Motor neuron (in vitro differentiated cells): Measurements from ENCODE around the gene UBASH3A. TPM values are rescaled to one million over a fixed set of nuclear protein-coding genes. Genes with fewer than 3 reads are reported as not detected.

Experiments
- ATAC-seq, 8 experiments: fragments of 200-7000 bp; cut with Tn5 transposase; replicated peaks in 6 of 8; 2 replicates each; pipeline ENCODE4 v1.8.0; 2021; ENCODE audit warnings: mild to moderate bottlenecking in 8 of 8, moderate library complexity in 8 of 8
- H3K27ac ChIP-seq, 2 donors: fragments of 250-450 bp; sonication (Bioruptor Pico); 2 replicates each; pipeline ENCODE4 v1.9.0; 2021; ENCODE audit warnings: antibody characterized with exemption in 2 of 2, mild to moderate bottlenecking in 2 of 2, moderate library complexity in 1 of 2
- H3K4me1 ChIP-seq, 2 donors: fragments of 250-450 bp; sonication (Bioruptor Pico); replicated peaks in 1 of 2; 2 replicates each; pipeline ENCODE4 v1.6.1; 2021; ENCODE audit warnings: antibody characterized with exemption in 2 of 2, mild to moderate bottlenecking in 2 of 2, moderate library complexity in 1 of 2
- H3K4me3 ChIP-seq, 5 donors: fragments of 250-450 bp; sonication (Bioruptor Pico); 2 replicates each; pipeline ENCODE4 v1.9.0; 2021; ENCODE audit warnings: antibody characterized with exemption in 5 of 5, mild to moderate bottlenecking in 5 of 5, moderate library complexity in 4 of 5
- WGBS, 10 experiments: fragments of 450-650 bp; shearing (Covaris generic); methylation state at CpG; one replicate each; pipeline ENCODE4 v1.0.0; 2022; 5-methylcytosine and 5-hydroxymethylcytosine counted together
- in situ Hi-C, 9 experiments: fragments of 400-800 bp; cut with MboI; loops; one replicate each; pipeline ENCODE4 v1.15.0; 2021; ENCODE audit warnings: low sequenced_read_pairs in 9 of 9, low pct_unique_long_range_greater_than_20kb in 2 of 9; ENCODE audit not compliant: unreplicated experiment in 9 of 9
- total RNA-seq, 8 experiments: library from RNA; unstranded; fragments of 300-600 nt; gene quantifications; 2 replicates each; pipeline versions ENCODE4 v1.2.3 to v1.2.4, GENCODE V29; 2022

Gene UBASH3A
- total RNA-seq, 8 experiments from 2014 or later: 0.25 to 0.66 (median 0.28) TPM; not detected in 5

DNA sequence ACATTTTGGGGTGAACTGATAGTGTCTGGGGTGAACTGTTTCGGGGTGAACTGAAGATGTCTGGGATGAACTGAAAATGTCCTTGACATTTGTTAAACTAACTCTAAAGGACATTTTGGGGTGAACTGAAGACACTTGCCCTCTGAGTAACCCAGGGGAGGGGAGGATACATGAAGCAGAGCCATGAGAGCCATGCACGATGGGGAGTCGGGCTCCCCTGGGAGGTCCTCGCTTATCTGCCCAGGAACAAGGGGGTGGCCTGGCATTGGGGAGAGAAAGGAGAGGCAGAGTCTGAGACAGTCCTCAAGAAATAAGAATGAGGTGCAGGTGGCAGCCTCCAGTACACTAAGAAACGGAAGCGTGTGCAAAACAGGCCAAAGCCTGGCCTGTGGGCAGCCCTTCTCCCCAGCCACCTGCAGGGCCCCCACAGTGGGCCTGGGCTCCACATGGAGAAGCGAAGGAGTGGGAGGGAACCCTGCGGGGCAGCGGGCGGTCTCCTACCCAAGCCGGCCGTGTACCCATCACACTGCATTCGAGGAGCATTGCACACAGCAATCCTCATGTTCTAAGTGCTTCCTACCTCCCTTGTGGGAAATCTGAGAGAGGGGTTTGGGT, 68.1 kb downstream of the UBASH3A start:
- Histone ChIP-seq H3K27ac (no peak overlapping the region), H3K4me3 (no peak overlapping the region), H3K4me1 (peaks cover 16 to 24% of the 10 kb centered on the region in 2 donors)
- in situ Hi-C loops: loop anchor here in 1 of 9 experiments (25.0 kb wide), 1 partner anchor 110 kb away; the partner anchor contains the start of genes TFF1 and TFF2
- no peak for ATAC-seq
- 68 to 100% (median 82%) methylated on average over 1 to 7 of the region's 13 CpGs; no CpG with 5 or more reads in 2 of the 10 experiments for WGBS, 10 experiments

DNA sequence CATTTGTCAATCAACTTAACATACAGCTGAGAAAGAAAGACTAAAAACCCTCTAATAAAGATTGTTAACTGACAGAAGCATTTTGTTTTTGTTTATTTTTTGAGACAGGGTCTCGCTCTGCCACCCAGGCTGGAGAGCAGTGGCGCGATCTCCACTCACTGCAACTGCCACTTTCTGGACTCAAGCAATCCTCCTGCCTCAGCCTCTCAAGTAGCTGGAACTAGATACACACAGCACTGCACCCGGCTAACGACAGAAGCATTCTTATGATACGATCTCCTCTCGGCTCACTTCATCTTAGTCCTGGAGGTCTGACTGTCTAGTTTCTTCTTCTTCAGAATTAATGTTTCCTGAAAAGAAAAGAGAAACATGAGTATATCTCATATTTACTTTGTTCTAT, 68.8 kb downstream of the UBASH3A start:
- no peak for ATAC-seq
- H3K4me1 ChIP-seq: peaks cover 9 to 17% of the 10 kb centered on the region in 2 donors
- H3K27ac ChIP-seq: no peak overlapping the region
- in situ Hi-C loops: loop anchor here in 1 of 9 experiments (25.0 kb wide), 1 partner anchor 110 kb away; the partner anchor contains the start of genes TFF1 and TFF2
- H3K4me3 ChIP-seq: no peak overlapping the region
- WGBS, 10 experiments: 0 to 94% (median 85%) methylated on average over 1 to 7 of the region's 7 CpGs

DNA sequence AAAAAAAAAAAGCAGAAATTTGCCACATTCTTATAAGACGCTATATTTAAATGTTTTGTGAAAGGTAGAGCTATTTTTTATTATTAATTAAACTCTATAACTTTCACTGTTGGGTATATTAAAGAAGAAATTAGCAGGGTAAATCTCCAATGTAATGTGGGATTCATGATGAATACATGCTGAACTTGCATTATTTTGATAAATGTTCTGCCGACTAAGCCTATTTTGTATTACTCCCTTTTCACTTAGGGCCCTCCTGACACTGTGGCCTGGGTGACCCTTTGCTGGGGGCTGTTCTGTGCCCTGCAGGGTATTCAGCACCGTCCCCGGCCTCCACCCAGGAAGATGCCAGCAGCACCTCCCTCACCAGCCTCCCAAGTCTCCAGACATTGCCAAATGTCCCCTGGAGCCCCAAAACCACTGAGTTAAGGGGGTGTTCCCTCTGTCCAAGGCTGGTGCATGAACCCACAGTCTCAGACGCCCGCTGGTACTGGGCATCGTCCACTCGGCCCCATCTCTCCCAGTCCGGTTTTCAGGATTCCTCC, 69.9 kb downstream of the UBASH3A start:
- 43 to 100% (median 82%) methylated on average over 1 to 9 of the region's 9 CpGs; no CpG with 5 or more reads in 1 of the 10 experiments for WGBS, 10 experiments
- in situ Hi-C loops: loop anchor here in 1 of 9 experiments (25.0 kb wide), 1 partner anchor 111 kb away; the partner anchor contains the start of genes TFF1 and TFF2
- H3K27ac ChIP-seq: no peak overlapping the region

DNA sequence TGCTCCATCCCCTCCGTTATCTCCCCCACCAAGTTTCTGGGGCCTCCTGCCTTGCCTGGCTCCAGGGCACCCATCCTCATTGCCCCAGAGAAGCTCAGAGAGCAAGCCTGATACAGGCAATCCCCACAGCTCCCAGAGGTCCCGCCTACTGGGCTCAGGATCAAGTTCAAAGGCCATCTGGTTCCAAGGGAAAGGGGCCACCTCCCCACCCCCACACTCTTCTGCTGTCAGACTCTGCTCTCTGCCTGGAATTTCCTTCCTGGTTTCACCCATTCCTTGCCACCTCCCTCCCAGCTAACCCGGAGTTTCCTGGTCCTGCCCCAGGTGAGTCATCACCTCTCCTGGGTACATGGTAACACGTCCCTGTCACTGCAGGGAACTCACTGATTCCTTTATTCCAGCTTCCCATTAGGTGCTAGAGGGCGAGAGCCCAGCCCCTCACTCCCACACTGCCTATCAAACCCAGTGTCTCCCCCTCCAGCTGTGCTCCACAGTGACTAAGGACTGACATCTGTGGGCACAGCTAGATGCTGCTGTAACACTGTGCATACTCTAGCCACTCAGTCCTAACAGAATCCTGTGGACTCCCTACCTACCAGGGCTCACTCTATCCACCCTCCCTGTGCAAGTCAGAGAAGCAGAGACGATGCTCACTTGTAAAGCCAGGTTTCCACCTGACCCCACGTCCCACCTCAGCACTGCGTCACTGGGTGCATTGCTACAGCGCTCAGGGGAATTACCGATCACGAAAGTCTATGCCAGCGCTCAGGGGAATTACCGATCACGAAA, 70.5 kb downstream of the UBASH3A start:
- 0 to 84% (median 67%) methylated on average over 1 to 10 of the region's 14 CpGs; no CpG with 5 or more reads in 3 of the 10 experiments for WGBS, 10 experiments
- Histone ChIP-seq H3K27ac (no peak overlapping the region), H3K4me1 (peaks cover 3 to 6% of the 10 kb centered on the region in 2 donors), H3K4me3 (no peak overlapping the region)
- peak; percentile 24 to 96 (median 92) for ATAC-seq
- in situ Hi-C loops: loop anchor here in 1 of 9 experiments (25.0 kb wide), 1 partner anchor 112 kb away; the partner anchor contains the start of genes TFF1 and TFF2

More for the DNA sequence above, 69.9 kb downstream of the UBASH3A start:
- Histone ChIP-seq H3K4me1 (peaks cover 6 to 11% of the 10 kb centered on the region in 2 donors), H3K4me3 (no peak overlapping the region)
- ATAC-seq: no peak

DNA sequence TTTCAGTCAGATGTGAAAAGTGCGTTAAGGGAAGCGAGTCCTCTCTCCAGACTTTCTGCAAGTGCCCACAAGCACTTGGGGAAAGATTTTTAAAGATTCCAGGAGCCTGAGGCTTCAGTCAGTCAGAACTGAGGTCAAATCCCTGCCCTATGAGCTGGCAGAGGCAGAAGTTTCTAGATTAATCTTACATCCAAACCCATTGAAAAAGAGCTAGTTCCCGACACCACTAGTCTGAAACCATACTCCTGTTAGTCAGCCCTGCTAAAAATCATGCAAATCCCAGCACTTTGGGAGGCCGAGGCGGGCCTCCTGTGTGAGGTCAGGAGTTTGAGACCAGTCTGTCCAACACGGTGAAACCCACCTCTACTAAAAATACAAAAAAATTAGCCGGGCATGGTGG, 71.3 kb downstream of the UBASH3A start:
- in situ Hi-C loops: no loop called here
- Histone ChIP-seq H3K27ac (no peak overlapping the region), H3K4me3 (no peak overlapping the region), H3K4me1 (peaks cover 3 to 6% of the 10 kb centered on the region in 2 donors)
- 40 to 91% (median 66%) methylated on average over 1 to 5 of the region's 7 CpGs; no CpG with 5 or more reads in 4 of the 10 experiments for WGBS, 10 experiments
- no peak for ATAC-seq

DNA sequence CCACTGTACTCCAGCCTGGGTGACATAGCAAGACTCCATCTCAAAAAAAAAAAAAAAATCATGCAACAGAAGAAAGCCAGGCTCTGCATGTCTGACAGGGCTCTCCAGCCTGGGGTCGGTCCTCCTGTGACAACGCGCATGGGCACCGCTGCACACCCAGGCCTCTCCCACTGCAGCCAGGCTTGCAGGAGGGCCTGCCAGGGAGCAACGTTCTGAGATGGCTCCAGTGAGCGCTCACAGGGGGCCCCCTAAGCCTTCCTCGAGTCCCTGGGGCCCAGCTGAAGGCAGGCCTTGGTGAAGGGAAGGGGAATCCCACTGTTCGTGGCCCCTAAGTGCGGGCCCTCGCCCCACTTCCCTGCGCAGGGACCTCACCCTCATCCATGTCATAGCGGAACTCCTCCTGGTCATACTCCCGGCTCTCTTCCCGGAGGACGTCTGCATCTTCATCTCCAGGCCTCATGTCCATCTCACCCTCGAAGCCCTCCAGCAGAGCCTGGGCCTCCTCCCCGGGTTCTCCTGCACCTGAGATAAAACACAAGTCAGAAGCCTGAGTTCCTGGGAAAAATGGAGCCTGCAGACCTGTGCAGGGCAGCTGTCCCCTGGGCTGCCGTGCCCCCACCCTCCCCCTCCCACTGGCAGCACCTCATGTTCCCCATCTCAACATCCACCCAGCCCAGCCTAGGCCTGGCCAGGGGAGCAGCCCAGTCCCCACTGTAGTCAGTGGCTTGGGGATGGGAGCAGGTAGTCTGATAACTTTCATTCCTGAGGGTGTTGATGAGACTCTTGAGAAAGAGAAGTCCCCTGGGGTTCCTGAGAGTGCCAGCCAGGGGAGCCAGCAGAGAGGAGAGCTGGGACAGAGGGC, 72.1 kb downstream of the UBASH3A start:
- Histone ChIP-seq H3K4me1 (peaks cover 3 to 6% of the 10 kb centered on the region in 2 donors), H3K27ac (no peak overlapping the region), H3K4me3 (no peak overlapping the region)
- no peak for ATAC-seq
- WGBS, 10 experiments: 60 to 87% (median 80%) methylated on average over 1 to 7 of the region's 18 CpGs; no CpG with 5 or more reads in 7 of the 10 experiments
- in situ Hi-C loops: no loop called here

DNA sequence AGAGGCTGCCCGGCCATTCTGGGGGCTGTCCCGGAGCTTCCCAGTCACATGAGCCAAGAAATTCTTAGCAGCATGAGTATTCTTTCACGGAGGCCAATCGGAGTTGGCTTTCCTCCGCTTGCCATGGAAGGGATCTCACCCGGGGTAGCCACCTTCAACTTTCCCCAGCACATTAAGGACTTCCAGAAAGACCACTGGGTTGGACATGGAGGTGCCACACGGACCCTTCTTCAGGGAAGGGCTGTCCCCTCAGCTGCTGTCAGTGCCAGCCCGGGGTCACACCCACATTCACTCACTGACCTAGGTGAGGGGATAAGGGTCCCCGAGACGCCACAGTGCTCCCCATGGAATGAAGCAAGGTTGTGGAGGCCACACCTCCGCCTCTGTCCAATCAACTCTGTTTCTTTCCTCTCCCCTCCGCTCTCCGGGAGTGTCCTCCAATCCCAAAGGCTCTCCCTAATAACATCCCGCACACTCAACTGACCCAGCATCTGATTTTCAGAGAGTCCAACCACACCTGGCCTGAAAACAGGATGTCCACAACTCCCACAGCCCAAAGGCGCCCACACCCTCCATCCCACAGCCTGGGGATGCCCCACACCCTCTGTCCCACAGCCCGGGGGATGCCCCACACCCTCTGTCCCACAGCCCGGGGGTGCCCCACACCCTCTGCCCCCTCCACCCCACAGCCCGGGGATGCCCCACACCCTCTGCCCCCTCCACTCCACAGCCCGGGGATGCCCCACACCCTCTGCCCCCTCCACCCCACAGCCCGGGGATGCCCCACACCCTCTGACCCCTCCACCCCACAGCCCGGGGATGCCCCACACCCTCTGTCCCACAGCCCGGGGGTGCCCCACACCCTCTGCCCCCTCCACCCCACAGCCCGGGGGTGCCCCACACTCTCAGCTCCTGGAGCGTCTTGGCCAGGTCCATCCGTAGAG, 73.0 kb downstream of the UBASH3A start:
- ATAC-seq: no peak
- in situ Hi-C loops: no loop called here
- 33 to 95% (median 93%) methylated on average over 3 to 9 of the region's 25 CpGs; no CpG with 5 or more reads in 7 of the 10 experiments for WGBS, 10 experiments

DNA sequence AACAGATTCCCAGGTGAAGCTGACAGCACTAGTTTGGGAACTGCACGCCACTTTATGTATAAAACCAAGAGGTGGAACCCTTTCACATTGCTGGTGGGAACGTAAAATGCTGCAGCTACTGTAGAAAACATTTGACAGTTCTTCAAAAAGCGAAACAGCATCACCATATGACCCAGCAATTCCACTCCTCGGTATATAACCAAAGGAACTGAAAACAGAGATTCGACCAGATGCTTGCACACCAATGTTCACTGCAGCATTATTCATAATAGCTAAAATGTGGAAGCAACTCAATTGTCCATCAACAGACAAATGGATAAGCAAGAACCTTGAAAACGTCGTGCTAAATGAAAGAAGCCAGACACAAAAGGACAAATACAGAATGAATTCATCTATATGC, 74.8 kb downstream of the UBASH3A start:
- H3K4me3 ChIP-seq: no peak overlapping the region
- in situ Hi-C loops: no loop called here
- WGBS, 10 experiments: 5 to 93% (median 65%) methylated on average over 2 to 6 of the region's 7 CpGs; no CpG with 5 or more reads in 2 of the 10 experiments
- no peak overlapping the region for H3K27ac ChIP-seq
- no peak for ATAC-seq
- peaks cover 3 to 6% of the 10 kb centered on the region in 2 donors for H3K4me1 ChIP-seq

More for the DNA sequence above, 73.0 kb downstream of the UBASH3A start:
- Histone ChIP-seq H3K27ac (no peak overlapping the region), H3K4me3 (no peak overlapping the region), H3K4me1 (peaks cover 3 to 6% of the 10 kb centered on the region in 2 donors)

DNA sequence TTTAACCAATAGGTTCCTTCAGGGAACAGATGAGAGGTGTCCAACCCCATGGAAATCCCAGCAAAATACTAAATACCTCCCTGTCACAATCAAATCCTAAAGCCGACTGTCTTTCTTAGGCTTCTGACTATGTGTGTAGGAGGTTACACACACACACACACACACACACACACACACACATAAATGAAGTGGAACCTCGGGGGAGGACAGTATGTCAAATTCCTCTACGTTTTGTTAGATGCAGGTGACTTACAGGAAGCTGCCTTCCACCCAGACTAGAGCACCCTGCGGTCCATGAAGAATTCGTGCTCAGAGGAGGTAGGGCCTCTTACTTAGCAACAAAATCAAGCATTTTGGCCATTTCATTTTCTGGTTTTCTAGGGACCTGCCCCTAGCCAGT, 75.9 kb downstream of the UBASH3A start:
- no peak for ATAC-seq
- Histone ChIP-seq H3K4me3 (no peak overlapping the region), H3K27ac (no peak overlapping the region), H3K4me1 (no peaks in the 10 kb centered on the region)
- 17 to 81% (median 50%) methylated on average over 1 to 3 of the region's 5 CpGs; no CpG with 5 or more reads in 6 of the 10 experiments for WGBS, 10 experiments
- in situ Hi-C loops: no loop called here

DNA sequence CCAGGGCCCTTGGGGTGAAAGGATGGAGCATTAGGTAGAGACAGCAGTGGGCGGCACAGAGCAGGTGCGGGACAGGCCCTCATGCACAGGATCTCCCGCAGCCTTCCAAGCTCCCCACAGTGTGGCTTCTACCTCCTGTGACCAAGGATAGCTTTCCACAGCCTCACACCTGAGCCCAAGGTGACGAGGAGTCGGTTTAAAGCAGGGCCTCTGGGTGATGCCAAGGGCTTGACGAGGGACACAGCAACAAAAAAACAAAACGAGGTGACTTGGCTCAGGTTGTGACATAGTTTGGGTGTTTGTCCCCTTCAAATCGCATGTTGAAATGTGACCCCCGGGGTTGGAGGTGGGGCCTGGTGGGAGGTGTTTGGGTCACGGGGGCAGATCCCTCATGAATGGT, 77.0 kb downstream of the UBASH3A start:
- Histone ChIP-seq H3K4me3 (no peak overlapping the region), H3K27ac (no peak overlapping the region), H3K4me1 (no peaks in the 10 kb centered on the region)
- no peak for ATAC-seq
- WGBS, 10 experiments: 61 to 89% (median 83%) methylated on average over 1 to 6 of the region's 10 CpGs; no CpG with 5 or more reads in 3 of the 10 experiments
- in situ Hi-C loops: no loop called here

DNA sequence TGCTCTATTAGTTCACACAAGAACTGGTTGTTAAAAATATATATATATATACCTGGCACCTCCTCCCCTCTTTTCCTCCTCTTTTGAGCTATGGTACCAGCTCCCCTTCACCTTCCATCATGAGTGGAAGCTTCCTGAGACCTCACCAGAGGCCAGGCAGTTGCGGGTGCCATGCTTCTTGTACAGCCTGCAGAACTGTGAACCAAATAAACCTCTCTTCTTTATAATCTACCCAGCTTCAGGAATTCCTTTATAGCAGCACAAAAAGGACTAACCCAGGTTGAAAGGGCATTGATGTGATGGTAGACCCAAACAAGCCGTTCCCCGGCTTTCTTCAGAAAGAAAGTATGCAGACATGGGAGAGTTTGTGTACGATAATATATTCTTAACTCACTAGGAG, 77.5 kb downstream of the UBASH3A start:
- in situ Hi-C loops: no loop called here
- WGBS, 10 experiments: 50 to 100% (median 79%) methylated on average over 1 to 4 of the region's 4 CpGs; no CpG with 5 or more reads in 1 of the 10 experiments
- Histone ChIP-seq H3K27ac (no peak overlapping the region), H3K4me1 (no peaks in the 10 kb centered on the region), H3K4me3 (no peak overlapping the region)
- no peak for ATAC-seq
